SJSA1 (cell line): ENCODE data around the gene SRPK3. TPM values are rescaled to one million over a fixed set of nuclear protein-coding genes. Genes with fewer than 3 reads are reported as not detected.

Experiments
- DNase-seq, 2 experiments: peaks; one replicate each; pipeline ENCODE4 v3.0.0-alpha.2; 2015 to 2020; ENCODE audit warnings: low spot score in 2 of 2, low read depth in 1 of 2
- H3K27ac ChIP-seq: fragments of 250-450 bp; sonication (Bioruptor Pico); 2 replicates; pipeline ENCODE4 v1.5.1; 2020; ENCODE audit warnings: mild to moderate bottlenecking, moderate library complexity
- H3K27me3 ChIP-seq: fragments of 250-450 bp; sonication (Bioruptor Pico); replicated peaks from 2 replicates; pipeline ENCODE4 v1.5.1; 2020; ENCODE audit warnings: mild to moderate bottlenecking, moderate library complexity
- H3K36me3 ChIP-seq: fragments of 250-450 bp; sonication (Bioruptor Pico); 2 replicates; pipeline ENCODE4 v1.5.1; 2020; ENCODE audit warnings: mild to moderate bottlenecking
- H3K4me1 ChIP-seq: fragments of 250-450 bp; sonication (Bioruptor Pico); replicated peaks from 2 replicates; pipeline ENCODE4 v1.6.1; 2021; ENCODE audit warnings: mild to moderate bottlenecking
- H3K4me3 ChIP-seq: fragments of 250-450 bp; sonication (Bioruptor Pico); 2 replicates; pipeline ENCODE4 v1.5.1; 2020; ENCODE audit warnings: mild to moderate bottlenecking
- H3K9me3 ChIP-seq: fragments of 250-450 bp; sonication (Bioruptor Pico); replicated peaks from 2 replicates; pipeline ENCODE4 v1.5.1; 2020; ENCODE audit warnings: mild to moderate bottlenecking
- total RNA-seq: library from RNA; depleted of rRNA; stranded (reverse); fragments of >200 nt; shearing (Covaris generic); gene quantifications from 2 replicates; pipeline ENCODE4 v1.2.3, GENCODE V29; 2014; rRNA removed

Gene SRPK3
- not detected in 2 replicates for total RNA-seq

GRCh38 chrX:153780678-153781427, at the start of gene SRPK3:
Gene SRPK3 (plus strand): TSS chrX:153781041. CDS start chrX:153781087, 46 bp downstream.
- H3K36me3 ChIP-seq, result no peaks in the 10 kb centered on the region; the same call in 1 of the 2 replicates
- H3K27ac ChIP-seq, result no peak within 1 kb of the TSS
- H3K27me3 ChIP-seq, result no peaks in the 10 kb centered on the region
- H3K4me3 ChIP-seq, result no peak within 1 kb of the TSS
- H3K9me3 ChIP-seq, result no peaks in the 10 kb centered on the region
- DNase-seq, result no peak
- H3K4me1 ChIP-seq, result no peaks in the 10 kb centered on the region

DNA sequence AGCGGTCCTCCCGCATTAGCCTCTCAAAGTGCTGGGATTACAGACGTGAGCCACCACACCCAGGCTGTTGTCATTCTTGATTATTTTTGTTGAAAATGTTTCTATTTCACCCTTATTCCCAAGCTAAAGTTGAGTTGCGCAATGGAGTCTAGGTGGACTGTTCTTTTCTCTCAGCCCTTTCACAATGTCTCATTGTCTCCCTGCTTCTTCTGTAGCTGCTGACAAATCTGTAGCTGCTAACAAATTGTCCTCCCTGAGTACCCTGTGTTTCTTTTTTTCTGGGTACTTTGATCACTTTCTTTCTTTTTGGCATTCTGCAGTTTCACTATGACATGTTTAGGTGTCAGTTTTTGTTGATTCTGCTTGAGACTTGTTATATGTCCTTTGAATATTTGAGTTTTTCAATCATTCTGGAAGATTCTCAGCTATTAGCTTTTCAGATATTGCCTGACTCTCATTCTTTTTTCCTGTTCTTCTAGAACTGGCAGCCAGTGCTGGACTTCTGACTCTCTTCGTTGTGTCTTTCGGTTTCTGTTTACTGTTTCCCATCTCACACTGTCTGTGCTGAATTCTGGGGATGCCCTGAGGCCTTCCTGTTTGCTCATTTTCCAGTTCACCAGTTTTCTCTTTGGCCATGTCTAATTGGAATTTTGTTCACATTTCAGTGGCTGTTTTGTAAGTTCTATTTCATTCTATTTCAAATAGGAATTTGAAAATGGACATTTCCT, 49.6 kb upstream of the SRPK3 start:
- H3K9me3 ChIP-seq, result no peaks in the 10 kb centered on the region

DNA sequence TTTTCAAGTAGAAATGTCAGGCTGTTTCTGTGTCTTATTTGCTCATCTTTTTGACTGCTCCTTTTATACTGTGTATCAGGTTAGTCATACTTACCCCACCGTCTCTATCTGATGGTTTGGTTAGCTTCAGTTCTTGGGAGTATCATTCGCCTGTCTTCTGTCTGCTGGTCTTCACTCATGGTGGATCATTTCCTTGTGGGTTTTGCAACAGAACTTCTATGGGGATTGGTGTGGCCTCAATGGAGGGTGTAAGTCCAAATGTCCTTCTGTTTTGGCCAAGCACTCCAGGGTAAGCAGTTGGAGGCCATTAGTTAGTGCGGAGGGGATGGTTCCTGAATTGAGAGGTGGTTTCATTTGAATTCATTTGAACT, 49.0 kb upstream of the SRPK3 start:
- no peak overlapping the region for H3K27ac ChIP-seq
- H3K36me3 ChIP-seq, result no peaks in the 10 kb centered on the region
- H3K9me3 ChIP-seq, result no peaks in the 10 kb centered on the region
- H3K4me3 ChIP-seq, result no peak overlapping the region
- no peak for DNase-seq
- H3K4me1 ChIP-seq, result peaks cover 5% of the 10 kb centered on the region
- H3K27me3 ChIP-seq, result no peaks in the 10 kb centered on the region

More for the DNA sequence above, 49.6 kb upstream of the SRPK3 start:
- DNase-seq, result no peak
- H3K36me3 ChIP-seq, result no peaks in the 10 kb centered on the region
- H3K27ac ChIP-seq, result no peak overlapping the region
- H3K4me3 ChIP-seq, result no peak overlapping the region
- H3K4me1 ChIP-seq, result peaks cover 11% of the 10 kb centered on the region
- H3K27me3 ChIP-seq, result no peaks in the 10 kb centered on the region

DNA sequence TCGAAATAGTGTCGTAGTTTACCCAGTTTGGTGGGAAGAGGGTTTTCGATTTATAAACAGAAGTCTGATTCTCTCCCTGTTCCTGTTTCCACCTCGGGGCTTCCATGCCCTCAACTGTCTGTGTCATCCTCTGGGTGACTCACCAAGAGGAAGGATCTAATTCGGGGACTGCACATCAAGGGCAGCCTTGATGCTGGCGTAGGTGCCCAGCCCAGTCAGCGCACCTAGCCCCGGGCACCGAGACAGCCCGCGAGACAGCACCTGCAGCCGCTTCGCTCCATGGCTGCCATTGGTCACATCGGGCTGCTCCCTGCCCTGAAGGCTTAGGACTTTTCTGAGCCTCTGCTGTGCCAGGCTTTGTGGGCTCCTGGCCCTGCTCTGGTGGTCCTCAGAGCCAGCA, 48.4 kb upstream of the SRPK3 start:
- Histone ChIP-seq H3K4me3 (no peak overlapping the region), H3K27ac (no peak overlapping the region), H3K4me1 (no peaks in the 10 kb centered on the region), H3K27me3 (no peaks in the 10 kb centered on the region), H3K9me3 (no peaks in the 10 kb centered on the region), H3K36me3 (no peaks in the 10 kb centered on the region)
- no peak for DNase-seq

DNA sequence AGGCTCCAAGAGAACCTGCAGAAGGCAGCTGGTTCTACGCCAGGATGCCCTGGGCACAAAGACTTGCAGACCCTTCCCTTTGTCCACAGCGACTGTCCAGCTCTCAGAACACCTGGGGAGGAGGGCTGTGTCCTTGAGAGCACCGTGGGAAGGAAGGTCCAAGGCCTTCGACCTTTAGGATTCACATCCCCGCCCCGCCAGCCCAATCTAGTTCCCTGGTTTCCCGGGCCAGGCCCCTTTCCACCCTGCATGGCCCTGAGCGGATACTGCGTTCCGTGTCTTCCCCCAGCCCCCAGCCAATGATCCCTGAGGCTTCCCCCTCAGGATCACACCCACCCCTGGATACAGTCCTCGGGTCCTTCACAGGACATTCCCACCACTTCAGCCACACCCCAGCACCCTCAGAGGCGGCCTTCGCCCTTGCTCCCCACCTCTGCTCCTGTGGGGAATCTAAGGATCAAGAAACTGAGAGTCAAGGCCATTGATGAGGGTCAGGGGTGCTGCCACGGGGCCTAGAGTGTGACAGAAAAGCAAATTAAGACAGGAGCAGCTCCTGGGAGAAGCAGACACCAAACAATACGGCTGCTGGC, 47.1 kb upstream of the SRPK3 start:
- Histone ChIP-seq H3K4me1 (no peaks in the 10 kb centered on the region), H3K36me3 (no peaks in the 10 kb centered on the region), H3K27me3 (no peaks in the 10 kb centered on the region), H3K4me3 (no peak overlapping the region), H3K9me3 (no peaks in the 10 kb centered on the region), H3K27ac (no peak overlapping the region)
- DNase-seq, result no peak

DNA sequence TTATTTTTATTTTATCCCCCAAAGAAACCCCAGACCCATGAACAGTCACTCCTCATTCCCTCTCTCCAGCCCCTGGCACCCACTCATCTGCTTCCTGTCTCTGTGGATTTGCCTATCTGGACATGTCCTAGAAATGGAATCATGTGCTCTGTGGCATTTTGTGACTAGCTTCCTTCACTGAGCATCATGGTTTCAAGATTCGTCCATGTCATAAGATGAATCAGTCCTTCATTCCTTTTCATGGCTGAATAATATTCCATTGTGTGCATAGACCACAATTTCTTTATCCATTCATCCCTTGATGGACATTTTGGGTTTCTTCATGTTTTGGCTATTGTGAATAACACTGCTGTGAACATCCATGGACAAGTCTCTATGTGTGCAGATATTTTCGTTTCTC, 46.0 kb upstream of the SRPK3 start:
- no peaks in the 10 kb centered on the region for H3K9me3 ChIP-seq
- DNase-seq, result no peak
- no peaks in the 10 kb centered on the region for H3K36me3 ChIP-seq

GRCh38 chrX:153735274-153735673, 45.6 kb upstream of the SRPK3 start:
- no peaks in the 10 kb centered on the region for H3K9me3 ChIP-seq
- no peaks in the 10 kb centered on the region for H3K4me1 ChIP-seq
- DNase-seq, result no peak
- no peak overlapping the region for H3K27ac ChIP-seq
- H3K36me3 ChIP-seq, result no peaks in the 10 kb centered on the region
- no peak overlapping the region for H3K4me3 ChIP-seq
- H3K27me3 ChIP-seq, result no peaks in the 10 kb centered on the region

More for the DNA sequence above, 46.0 kb upstream of the SRPK3 start:
- no peak overlapping the region for H3K27ac ChIP-seq
- H3K4me1 ChIP-seq, result no peaks in the 10 kb centered on the region
- H3K4me3 ChIP-seq, result no peak overlapping the region
- no peaks in the 10 kb centered on the region for H3K27me3 ChIP-seq

DNA sequence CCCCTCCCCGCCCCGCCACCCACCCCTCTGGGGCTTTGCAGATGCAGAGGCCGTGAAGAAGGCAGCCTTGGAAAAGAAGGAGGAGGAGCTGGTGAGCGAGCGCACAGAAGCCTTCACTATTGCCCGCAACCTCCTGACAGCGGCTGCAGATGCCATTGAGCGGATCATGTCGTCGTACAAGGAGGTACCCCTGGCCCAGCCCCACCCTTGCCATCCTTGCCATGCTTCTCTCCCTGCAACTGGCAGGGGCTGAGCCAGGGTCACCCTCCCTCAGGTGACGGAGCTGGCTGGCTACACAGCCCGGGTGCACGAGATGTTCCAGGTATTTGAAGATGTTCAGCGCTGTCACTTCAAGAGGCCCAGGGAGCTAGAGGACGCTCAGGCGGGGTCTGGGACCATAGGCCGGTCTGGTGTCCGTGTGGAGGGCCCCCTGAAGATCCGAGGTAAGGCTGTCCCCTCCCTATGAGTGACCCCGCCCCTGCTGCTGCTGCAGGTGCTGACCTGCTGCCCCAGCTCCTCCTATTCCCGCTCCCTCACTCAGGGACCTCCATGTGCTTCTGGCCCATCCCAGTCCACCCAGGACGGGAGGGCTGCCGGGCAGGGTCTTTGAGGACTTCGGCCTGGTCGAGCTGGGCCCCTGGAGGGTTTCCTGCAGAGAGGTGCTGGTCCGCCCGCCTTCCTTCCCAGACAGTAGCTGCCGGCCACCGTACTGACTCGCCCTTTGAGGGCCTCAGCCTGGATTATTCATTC, 44.6 kb upstream of the SRPK3 start:
- H3K4me3 ChIP-seq, result no peak overlapping the region
- no peaks in the 10 kb centered on the region for H3K4me1 ChIP-seq
- no peak overlapping the region for H3K27ac ChIP-seq
- H3K27me3 ChIP-seq, result no peaks in the 10 kb centered on the region
- no peaks in the 10 kb centered on the region for H3K9me3 ChIP-seq
- DNase-seq, result no peak
- no peaks in the 10 kb centered on the region for H3K36me3 ChIP-seq

- DNase-seq, result no peak
- Histone ChIP-seq H3K4me3 (no peak overlapping the region), H3K9me3 (no peaks in the 10 kb centered on the region), H3K36me3 (no peaks in the 10 kb centered on the region), H3K27ac (no peak overlapping the region), H3K27me3 (no peaks in the 10 kb centered on the region), H3K4me1 (no peaks in the 10 kb centered on the region)
Observed at GRCh38 chrX:153736871-153737441, 43.9 kb upstream of the SRPK3 start.

GRCh38 chrX:153738056-153738605, 42.7 kb upstream of the SRPK3 start:
- Histone ChIP-seq H3K9me3 (no peaks in the 10 kb centered on the region), H3K36me3 (no peaks in the 10 kb centered on the region), H3K4me3 (no peak overlapping the region), H3K4me1 (no peaks in the 10 kb centered on the region), H3K27ac (no peak overlapping the region), H3K27me3 (no peaks in the 10 kb centered on the region)
- no peak for DNase-seq

GRCh38 chrX:153739754-153740486, 40.9 kb upstream of the SRPK3 start:
- no peaks in the 10 kb centered on the region for H3K36me3 ChIP-seq
- no peak overlapping the region for H3K4me3 ChIP-seq
- no peaks in the 10 kb centered on the region for H3K27me3 ChIP-seq
- DNase-seq, result no peak
- no peak overlapping the region for H3K27ac ChIP-seq
- H3K9me3 ChIP-seq, result no peaks in the 10 kb centered on the region
- H3K4me1 ChIP-seq, result no peaks in the 10 kb centered on the region

DNA sequence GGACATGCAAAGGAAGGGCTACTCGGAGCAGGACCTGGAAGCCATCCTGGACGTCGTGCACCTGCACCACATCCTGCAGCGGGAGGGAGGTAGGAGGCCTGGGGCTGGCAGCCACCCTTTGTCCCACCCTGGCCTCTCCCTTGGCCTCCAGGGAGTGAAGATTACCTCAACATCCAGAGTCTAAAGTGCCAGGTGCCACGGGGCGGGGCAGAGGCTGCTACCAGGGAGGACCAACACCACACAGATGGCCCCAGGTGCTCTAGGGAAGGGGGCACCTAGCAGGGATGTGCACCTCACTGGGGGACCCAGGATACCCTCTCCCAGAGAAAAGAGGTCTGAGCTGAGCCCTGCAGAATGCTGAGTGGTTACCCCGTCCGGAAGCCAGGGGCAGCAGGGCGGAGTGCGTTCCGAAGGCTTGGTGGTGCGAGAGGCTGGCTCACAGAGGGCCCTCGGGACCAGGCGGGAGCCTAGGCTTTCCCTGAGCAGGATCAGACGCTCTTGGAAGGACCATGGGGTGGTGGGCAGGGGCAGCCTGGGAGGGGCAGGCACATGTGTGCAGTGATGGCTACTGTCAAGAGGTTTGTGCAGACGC, 40.1 kb upstream of the SRPK3 start:
- Histone ChIP-seq H3K27ac (no peak overlapping the region), H3K27me3 (no peaks in the 10 kb centered on the region)
- DNase-seq, result no peak

More for the DNA sequence above, 40.1 kb upstream of the SRPK3 start:
- no peaks in the 10 kb centered on the region for H3K4me1 ChIP-seq
- no peaks in the 10 kb centered on the region for H3K9me3 ChIP-seq
- H3K4me3 ChIP-seq, result no peak overlapping the region
- no peaks in the 10 kb centered on the region for H3K36me3 ChIP-seq
